Fibroblast of lung (primary cell): Measurements from ENCODE around the gene MFSD2A.

ENCODE experiments used
- CTCF ChIP-seq, 2 donors: IDR thresholded peaks in 1 of 2; conservative IDR thresholded peaks in 1 of 2; 1 replicate in 1 of 2; 2 replicates in 1 of 2; pipeline ENCODE4 v1.5.1; 2011 to 2012; ENCODE audit warnings: low read length in 2 of 2, control low read depth in 1 of 2, inconsistent platforms in 1 of 2, low read depth in 1 of 2, mild to moderate bottlenecking in 1 of 2
- EZH2 ChIP-seq: IDR thresholded peaks from 2 replicates; pipeline ENCODE4 v1.5.1; 2012; ENCODE audit warnings: low read length, control low read depth, mild to moderate bottlenecking; ENCODE audit errors: missing control alignments

DNA sequence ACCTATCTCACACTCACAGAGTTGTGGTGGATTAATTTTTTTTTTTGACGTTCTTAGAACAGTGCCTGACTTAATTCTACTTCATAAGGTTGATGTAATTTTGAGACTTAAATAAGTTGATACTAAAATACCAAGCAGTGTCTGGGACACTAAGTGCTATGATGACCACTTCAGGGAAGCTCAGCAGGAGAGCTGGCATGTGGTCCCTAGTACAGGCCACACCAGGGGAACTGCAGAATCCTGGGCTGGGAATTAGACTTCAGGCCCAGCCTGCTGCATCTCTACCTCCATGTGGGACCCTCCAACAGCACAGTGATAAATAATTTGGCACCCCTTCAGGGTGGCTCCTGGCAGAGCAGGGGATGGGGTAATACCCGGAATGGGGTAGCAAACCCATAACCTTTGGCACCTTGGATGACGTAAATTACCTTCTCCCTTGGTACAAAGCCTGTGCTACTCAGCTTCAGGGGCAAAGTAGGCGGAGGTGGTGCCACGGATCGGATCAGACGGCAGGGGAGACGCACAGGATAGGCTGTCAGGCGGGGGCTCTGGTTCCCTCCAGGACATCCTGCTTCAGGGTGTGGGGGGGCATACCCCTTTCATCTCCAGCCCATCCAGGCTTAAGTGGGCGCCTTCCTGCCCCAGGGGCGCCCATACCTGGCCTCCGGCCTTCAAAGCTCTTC is 4.8 kb downstream of the MFSD2A start:
- no peak for TF ChIP-seq EZH2
- TF ChIP-seq CTCF (conservative IDR thresholded peaks at IDR 0.05 in 1 of 2, IDR thresholded peaks at IDR 0.05 in 1 of 2; ENCODE audit: low read depth in 1 of 2, low read length in 2 of 2), result no peak
